HEK293 (cell line): ENCODE data around the gene YOD1.

Source experiments
- CTCF ChIP-seq: fragments of 450-650 bp; formaldehyde crosslinking; IDR thresholded peaks from 2 replicates; pipeline ENCODE4 v1.5.1; 2016; ENCODE audit warnings: missing biosample characterization, missing genetic modification characterization
- MEIS1 ChIP-seq: sonication (generic); formaldehyde crosslinking; IDR thresholded peaks from 2 replicates; pipeline ENCODE4 v1.8.1; 2022; ENCODE audit warnings: missing genetic modification reagents, mild to moderate bottlenecking, borderline replicate concordance
- PBX3 ChIP-seq: sonication (generic); formaldehyde crosslinking; IDR thresholded peaks from 2 replicates; pipeline ENCODE4 v1.8.1; 2022; ENCODE audit warnings: mild to moderate bottlenecking, moderate library complexity, missing genetic modification reagents
- REST ChIP-seq: fragments of 450-650 bp; formaldehyde crosslinking; IDR thresholded peaks from 2 replicates; pipeline ENCODE4 v1.5.1; 2016; ENCODE audit warnings: missing biosample characterization, missing genetic modification characterization
- SCRT1 ChIP-seq: fragments of 450-650 bp; formaldehyde crosslinking; IDR thresholded peaks from 2 replicates; pipeline ENCODE4 v1.5.1; 2016; ENCODE audit warnings: missing biosample characterization, missing genetic modification characterization, borderline replicate concordance
- YY1 ChIP-seq: fragments of 450-650 bp; formaldehyde crosslinking; IDR thresholded peaks from 2 replicates; pipeline ENCODE4 v1.5.1; 2018; ENCODE audit warnings: missing biosample characterization, missing genetic modification characterization
- ZNF121 ChIP-seq: fragments of 450-650 bp; formaldehyde crosslinking; IDR thresholded peaks from 2 replicates; pipeline ENCODE4 v1.5.1; 2016; ENCODE audit warnings: missing biosample characterization, missing genetic modification characterization
- ZNF24 ChIP-seq: fragments of 450-650 bp; formaldehyde crosslinking; IDR thresholded peaks from 2 replicates; pipeline ENCODE4 v1.5.1; 2016; ENCODE audit warnings: missing biosample characterization, missing genetic modification characterization
- ZNF274 ChIP-seq, 2 experiments: fragments of 200-500 bp in 1 of 2; fragments of 450-650 bp in 1 of 2; sonication (Bioruptor generic) in 1 of 2; formaldehyde crosslinking in 1 of 2; IDR thresholded peaks; 2 replicates each; pipeline versions ENCODE4 v1.5.1 to v1.6.1; 2014 to 2016; ENCODE audit warnings: borderline replicate concordance in 1 of 2, inconsistent platforms in 1 of 2, low read length in 1 of 2, missing biosample characterization in 1 of 2, missing genetic modification characterization in 1 of 2
- ZNF530 ChIP-seq: fragments of 450-650 bp; formaldehyde crosslinking; IDR thresholded peaks from 2 replicates; pipeline ENCODE4 v1.5.1; 2016; ENCODE audit warnings: low read depth, missing biosample characterization, missing genetic modification characterization
- ZNF585B ChIP-seq: fragments of 450-650 bp; formaldehyde crosslinking; IDR thresholded peaks from 2 replicates; pipeline ENCODE4 v1.5.1; 2016; ENCODE audit warnings: missing biosample characterization, missing genetic modification characterization
- TF ChIP-seq, protein P1 (sequence below): fragments of 450-650 bp; formaldehyde crosslinking; IDR thresholded peaks from 2 replicates; pipeline ENCODE4 v1.5.1; 2016; ENCODE audit warnings: missing biosample characterization, missing genetic modification characterization
- TF ChIP-seq, protein P2 (sequence below): fragments of 450-650 bp; formaldehyde crosslinking; IDR thresholded peaks from 2 replicates; pipeline ENCODE4 v1.5.1; 2016; ENCODE audit warnings: missing biosample characterization, missing genetic modification characterization

DNA sequence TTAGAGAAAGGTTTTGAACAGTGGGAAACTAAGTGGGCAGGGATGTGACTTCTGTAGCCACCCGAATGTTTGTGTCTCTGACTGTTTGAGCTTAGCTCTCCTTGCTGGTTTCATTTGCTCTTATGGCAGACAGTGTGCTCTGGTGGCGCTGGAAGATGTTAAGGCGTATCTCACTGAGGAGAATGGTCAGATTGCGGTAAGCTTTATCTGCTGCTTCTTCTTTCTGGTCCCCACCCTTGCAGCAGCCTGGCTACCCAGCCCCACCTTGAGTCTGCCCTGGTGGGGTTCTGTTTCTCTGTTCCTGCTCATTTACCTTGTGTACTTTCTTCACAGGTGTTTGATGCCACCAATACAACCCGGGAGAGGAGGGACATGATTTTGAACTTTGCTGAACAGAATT, 12.0 kb upstream of the YOD1 start:
- TF ChIP-seq ZNF274 (IDR thresholded peaks at IDR 0.05; ENCODE audit: low read length), result no peak
- no peak for TF ChIP-seq ZNF274 (tag by site-specific recombination; IDR thresholded peaks at IDR 0.05; ENCODE audit: borderline replicate concordance)
- TF ChIP-seq REST, result no peak
- no peak for TF ChIP-seq ZNF121 (tag by site-specific recombination)
- TF ChIP-seq CTCF (tag by site-specific recombination), result no peak
- TF ChIP-seq MEIS1 (CRISPR knock-in tag), result no peak
- TF ChIP-seq, protein P1, sequence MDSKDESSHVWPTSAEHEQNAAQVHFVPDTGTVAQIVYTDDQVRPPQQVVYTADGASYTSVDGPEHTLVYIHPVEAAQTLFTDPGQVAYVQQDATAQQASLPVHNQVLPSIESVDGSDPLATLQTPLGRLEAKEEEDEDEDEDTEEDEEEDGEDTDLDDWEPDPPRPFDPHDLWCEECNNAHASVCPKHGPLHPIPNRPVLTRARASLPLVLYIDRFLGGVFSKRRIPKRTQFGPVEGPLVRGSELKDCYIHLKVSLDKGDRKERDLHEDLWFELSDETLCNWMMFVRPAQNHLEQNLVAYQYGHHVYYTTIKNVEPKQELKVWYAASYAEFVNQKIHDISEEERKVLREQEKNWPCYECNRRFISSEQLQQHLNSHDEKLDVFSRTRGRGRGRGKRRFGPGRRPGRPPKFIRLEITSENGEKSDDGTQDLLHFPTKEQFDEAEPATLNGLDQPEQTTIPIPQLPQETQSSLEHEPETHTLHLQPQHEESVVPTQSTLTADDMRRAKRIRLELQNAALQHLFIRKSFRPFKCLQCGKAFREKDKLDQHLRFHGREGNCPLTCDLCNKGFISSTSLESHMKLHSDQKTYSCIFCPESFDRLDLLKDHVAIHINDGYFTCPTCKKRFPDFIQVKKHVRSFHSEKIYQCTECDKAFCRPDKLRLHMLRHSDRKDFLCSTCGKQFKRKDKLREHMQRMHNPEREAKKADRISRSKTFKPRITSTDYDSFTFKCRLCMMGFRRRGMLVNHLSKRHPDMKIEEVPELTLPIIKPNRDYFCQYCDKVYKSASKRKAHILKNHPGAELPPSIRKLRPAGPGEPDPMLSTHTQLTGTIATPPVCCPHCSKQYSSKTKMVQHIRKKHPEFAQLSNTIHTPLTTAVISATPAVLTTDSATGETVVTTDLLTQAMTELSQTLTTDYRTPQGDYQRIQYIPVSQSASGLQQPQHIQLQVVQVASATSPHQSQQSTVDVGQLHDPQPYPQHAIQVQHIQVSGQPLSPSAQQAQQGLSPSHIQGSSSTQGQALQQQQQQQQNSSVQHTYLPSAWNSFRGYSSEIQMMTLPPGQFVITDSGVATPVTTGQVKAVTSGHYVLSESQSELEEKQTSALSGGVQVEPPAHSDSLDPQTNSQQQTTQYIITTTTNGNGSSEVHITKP (tag by site-specific recombination), result no peak
- TF ChIP-seq ZNF24 (tag by site-specific recombination), result no peak
- TF ChIP-seq PBX3 (CRISPR knock-in tag), result no peak
- no peak for TF ChIP-seq ZNF530 (tag by site-specific recombination)
- TF ChIP-seq, protein P2, sequence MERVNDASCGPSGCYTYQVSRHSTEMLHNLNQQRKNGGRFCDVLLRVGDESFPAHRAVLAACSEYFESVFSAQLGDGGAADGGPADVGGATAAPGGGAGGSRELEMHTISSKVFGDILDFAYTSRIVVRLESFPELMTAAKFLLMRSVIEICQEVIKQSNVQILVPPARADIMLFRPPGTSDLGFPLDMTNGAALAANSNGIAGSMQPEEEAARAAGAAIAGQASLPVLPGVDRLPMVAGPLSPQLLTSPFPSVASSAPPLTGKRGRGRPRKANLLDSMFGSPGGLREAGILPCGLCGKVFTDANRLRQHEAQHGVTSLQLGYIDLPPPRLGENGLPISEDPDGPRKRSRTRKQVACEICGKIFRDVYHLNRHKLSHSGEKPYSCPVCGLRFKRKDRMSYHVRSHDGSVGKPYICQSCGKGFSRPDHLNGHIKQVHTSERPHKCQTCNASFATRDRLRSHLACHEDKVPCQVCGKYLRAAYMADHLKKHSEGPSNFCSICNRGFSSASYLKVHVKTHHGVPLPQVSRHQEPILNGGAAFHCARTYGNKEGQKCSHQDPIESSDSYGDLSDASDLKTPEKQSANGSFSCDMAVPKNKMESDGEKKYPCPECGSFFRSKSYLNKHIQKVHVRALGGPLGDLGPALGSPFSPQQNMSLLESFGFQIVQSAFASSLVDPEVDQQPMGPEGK (tag by site-specific recombination), result no peak
- TF ChIP-seq YY1 (tag by site-specific recombination), result no peak
- no peak for TF ChIP-seq ZNF585B (tag by site-specific recombination)
- no peak for TF ChIP-seq SCRT1 (tag by site-specific recombination)
